Muscle of back (tissue), 11 donors: Measurements from ENCODE around the gene CMKLR1. TPM values are rescaled to one million over a fixed set of nuclear protein-coding genes. Genes with fewer than 3 reads are reported as not detected.

ENCODE experiments used
- DNase-seq, 3 donors: peaks; one replicate each; pipeline versions ENCODE4 v3.0.0 to v3.0.0-alpha.2; 2013
- polyA plus RNA-seq, 10 donors: library from polyadenylated mRNA; unstranded; fragments of 120-200 nt; gene quantifications; one replicate each; pipeline ENCODE4 v1.2.1, GENCODE V29; 2013; ENCODE audit not compliant: insufficient read length in 10 of 10

CMKLR1 gene
- polyA plus RNA-seq, 10 donors = 3.3 to 6.6 (median 5.0) TPM

GRCh38 chr12:108269224-108269623 lies 69.9 kb downstream of the CMKLR1 start:
- no peak for DNase-seq

- DNase-seq = no peak
Measured at GRCh38 chr12:108268397-108268796, 70.7 kb downstream of the CMKLR1 start.

- no peak for DNase-seq
Measured at GRCh38 chr12:108267450-108267849, 71.7 kb downstream of the CMKLR1 start.

DNA sequence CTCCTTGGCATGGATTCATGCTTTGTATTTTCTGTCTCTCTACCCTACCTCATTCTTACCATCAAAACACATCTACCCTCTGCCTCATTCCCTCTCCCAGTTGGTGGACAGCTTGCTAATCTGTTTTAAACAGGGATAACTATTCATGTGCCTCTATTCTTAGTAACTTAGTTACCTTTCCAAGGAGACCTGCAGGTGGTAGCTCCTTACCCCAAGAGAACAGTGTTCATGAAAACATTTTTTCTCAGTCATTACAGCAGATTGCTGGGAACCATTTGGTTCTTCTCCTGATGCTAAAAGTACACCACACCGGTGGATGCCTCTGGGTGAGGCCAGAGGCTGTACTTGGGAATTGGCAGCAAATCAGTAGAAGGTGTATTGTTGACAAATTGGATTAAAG lies 73.0 kb downstream of the CMKLR1 start:
- no peak for DNase-seq

- DNase-seq = no peak
Measured at GRCh38 chr12:108265505-108265904, 73.6 kb downstream of the CMKLR1 start.

- no peak for DNase-seq
Measured at GRCh38 chr12:108260969-108261368, 78.1 kb downstream of the CMKLR1 start.

- no peak for DNase-seq
Measured at GRCh38 chr12:108260039-108260438, 79.1 kb downstream of the CMKLR1 start.

DNA sequence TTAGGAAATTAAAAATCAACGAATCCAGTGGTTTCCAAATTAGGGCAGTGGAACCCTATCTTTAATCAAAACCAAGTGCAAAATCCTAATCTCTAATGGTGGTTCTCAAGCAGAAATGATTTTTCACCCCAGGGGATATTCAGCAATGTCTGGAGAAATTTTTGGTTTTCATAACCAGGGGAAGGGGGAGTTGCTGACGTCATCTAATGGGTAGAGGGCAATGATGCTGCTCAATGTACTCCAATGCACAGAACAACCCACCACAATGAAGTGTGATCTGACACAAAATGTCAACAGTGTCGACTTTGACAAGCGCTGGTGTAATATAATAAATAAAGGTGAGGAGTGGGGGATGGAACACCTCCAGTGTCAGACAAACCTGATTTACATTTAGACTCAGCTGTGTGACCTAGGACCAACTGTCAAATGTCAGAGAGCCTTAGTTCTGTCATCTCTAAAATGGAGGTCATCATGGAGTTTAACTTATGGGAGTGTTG lies 81.5 kb downstream of the CMKLR1 start:
- DNase-seq = no peak

- DNase-seq = no peak
Measured at GRCh38 chr12:108257004-108257403, 82.1 kb downstream of the CMKLR1 start.

- DNase-seq = no peak
Measured at GRCh38 chr12:108255252-108255602, 83.9 kb downstream of the CMKLR1 start.

GRCh38 chr12:108254517-108255251 lies 84.4 kb downstream of the CMKLR1 start:
- no peak for DNase-seq

DNA sequence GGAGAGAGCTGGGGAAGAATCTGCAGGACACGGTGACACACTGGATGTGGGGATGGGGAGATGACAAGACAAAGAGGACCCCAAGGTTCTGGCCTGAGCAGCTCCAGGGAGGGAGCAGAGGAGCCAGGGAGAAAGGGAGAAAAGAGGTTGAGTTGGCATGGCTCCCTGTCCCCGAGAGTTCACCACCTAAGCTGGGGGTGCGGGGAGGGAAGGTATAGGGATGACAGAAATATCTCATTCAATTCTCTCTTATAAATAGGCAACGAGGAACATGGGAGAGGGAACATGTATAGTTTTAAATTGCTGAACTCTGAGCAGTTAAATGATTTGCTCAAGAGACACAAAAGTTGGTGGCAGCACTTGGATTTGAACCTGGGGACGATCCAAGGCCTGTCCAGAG lies 85.1 kb downstream of the CMKLR1 start:
- no peak for DNase-seq

GRCh38 chr12:108253540-108253939 lies 85.6 kb downstream of the CMKLR1 start:
- no peak for DNase-seq

DNA sequence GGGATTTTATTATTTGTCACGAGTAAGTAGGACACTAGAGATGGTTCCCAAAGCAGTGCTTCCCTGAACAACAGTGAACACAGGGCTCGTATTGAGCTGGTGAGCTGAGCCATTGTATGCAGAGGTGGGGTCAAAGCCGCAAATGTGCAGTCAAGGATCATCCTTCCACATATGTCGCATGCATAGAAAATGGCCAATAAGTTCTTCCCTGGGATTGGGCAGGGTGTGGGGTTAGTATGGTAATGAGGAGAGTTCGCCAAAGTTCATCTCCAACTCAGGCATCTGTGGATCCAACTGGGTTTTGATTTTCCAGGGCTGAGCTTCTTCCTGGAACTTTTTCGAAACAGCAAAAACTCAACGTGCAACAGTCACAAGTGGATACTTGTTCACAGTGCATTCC lies 86.6 kb downstream of the CMKLR1 start:
- no peak for DNase-seq

GRCh38 chr12:108248011-108248410 lies 91.1 kb downstream of the CMKLR1 start:
- DNase-seq = no peak

GRCh38 chr12:108247130-108247529 lies 92.0 kb downstream of the CMKLR1 start:
- DNase-seq = no peak

DNA sequence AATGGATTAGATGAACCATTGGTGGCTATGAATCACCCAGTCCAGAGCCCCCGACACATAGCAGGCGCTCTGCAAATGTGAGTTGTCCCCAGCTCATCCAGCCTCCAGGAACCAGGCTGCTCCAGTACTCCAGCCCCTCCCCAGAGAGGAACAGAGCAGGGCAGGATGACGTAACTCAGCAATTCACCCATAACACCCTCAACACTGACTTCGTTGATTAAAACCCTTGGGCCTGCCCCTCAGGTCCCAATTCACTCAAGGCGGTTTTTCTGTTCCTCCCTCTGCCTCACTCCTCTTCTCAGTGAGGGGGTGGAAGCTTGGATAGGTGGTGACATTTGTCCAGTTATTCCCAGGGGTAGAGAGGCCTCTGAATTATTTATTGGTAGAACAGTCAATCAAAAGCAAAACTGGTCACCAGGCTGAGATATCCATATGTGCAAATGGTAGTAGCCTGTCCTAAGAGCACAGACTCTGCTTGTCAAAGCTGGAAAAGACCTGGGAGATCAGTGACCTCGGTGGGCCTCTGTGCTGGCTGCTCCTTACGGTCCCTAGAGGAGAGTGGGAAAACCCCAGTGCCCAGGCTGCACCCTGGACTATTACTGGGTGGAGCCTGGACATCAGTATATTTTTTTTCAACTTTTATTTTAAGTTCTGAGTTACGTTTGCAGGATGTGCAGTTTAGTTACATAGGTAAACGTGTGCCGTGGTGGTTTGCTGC lies 97.0 kb downstream of the CMKLR1 start:
- no peak for DNase-seq

GRCh38 chr12:108240928-108241327 lies 98.2 kb downstream of the CMKLR1 start:
- DNase-seq = no peak

DNA sequence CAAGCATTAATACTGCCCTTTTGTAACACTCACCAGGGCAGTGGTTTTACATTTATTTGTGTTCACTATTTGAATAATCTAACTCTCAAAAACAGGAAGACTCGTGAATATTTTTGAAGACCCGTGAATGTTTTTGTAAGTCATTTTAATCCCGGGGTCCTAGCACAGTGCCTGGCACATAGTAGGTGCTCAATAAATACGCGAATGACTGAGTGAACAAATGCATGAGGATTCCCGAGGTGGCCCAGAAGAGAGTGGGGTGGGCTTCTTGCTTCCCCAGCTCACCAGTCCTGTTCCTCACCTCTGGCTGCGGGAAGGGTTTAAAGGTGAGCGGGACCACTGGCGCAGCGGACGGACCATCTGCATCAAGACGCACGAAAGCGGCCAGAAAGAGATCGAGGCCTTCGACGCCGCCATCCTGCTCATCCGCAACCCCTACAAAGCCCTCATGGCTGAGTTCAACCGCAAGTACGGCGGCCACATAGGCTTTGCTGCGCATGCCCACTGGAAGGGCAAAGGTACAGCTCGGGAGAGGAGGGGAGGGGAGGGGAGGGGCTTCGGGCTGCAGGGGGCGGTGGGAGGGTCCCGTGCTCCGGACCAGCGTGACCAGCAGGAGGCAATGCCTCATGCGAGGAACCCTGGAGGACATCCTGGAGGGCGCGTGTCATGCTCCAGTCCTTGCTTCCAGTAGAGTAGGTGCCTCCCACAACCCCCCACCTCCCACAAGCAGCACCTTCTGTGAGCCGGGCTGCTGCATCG lies 98.9 kb downstream of the CMKLR1 start:
- DNase-seq = no peak

GRCh38 chr12:108239378-108239777 lies 99.7 kb downstream of the CMKLR1 start:
- DNase-seq = no peak

DNA sequence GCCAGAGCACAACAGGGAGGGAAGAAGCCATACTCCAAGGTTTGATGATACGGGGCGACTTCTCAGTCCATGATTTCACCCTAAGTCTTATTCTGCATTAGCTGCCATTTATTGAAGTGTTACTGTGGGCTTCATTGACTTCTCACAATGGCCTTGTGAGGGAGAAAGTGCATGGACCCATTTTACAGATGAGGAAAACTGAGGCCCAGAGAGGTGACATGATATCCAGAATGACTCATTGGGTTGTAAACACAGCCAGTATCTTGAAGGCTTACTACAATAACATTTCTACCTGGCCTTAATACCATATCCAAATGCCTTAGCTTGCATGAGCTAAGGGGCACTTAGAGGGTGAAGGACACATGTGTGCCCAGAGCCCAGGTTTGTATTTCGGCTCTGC lies 100.6 kb downstream of the CMKLR1 start:
- DNase-seq = no peak
